ENCODE data around the gene GNPTAB. TPM values are rescaled to one million over a fixed set of nuclear protein-coding genes. Genes with fewer than 3 reads are reported as not detected.

Gene GNPTAB
- total RNA-seq, 2 experiments from 2014 or later: 38.9 to 66.5 TPM

DNA sequence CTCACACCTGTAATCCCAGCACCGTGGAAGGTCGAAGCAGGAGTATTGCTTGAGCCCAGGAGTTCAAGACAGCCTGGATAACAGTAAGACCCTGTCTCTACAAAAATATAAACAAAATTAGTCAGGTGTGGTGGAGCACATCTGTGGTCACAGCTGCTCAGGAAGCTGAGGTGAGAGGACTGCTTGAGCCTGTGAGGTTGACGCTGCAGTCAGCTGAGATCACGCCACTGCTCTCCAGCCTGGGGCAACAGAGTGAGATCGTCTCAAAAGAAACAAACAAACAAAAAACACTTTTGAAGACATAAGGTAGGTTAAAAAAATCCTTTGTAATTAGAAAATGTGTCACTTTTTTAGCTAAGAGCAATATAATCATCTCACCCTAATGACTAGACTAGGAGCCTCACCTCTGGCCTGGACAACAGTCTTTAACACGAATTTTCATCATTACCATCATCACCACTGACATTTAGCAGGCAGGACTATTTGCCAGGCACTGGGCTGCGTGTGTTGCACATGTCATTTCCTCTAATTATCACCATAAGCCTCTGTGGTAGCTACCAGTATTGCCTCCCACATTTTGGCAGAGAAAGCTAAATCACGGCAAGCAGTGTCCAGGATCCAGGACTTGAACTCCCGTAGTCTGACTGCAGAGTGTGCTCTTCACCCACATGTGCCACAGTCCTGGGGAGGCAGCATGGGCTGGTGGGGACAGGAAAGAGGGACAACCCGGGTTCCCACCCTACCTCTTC, 86.9 kb downstream of the GNPTAB start:
- H4K20me1 ChIP-seq (ENCODE audit: insufficient read depth, low read length): no peaks in the 10 kb centered on the region
- H3K4me3 ChIP-seq (ENCODE audit: low read depth, low read length, poor library complexity, severe bottlenecking): peak overlapping the region; percentile 47
- peak; percentile 93 for DNase-seq (ENCODE audit: low spot score)
- BruUV-seq (replicated peaks): TSS peak; percentile 71
- CTCF ChIA-PET (ENCODE audit: unreplicated experiment): interaction anchor here (0.6 to 1.5 kb wide), 5 partner anchors 14 to 84 kb away, joined by 3 to 11 read pairs (median 3); no protein-coding TSS in a partner anchor
- peak overlapping the region; percentile 67 for H3K4me2 ChIP-seq (ENCODE audit: low read length)
- H3K27ac ChIP-seq (ENCODE audit: low read depth, low read length, poor library complexity, severe bottlenecking): peak overlapping the region; percentile 95
- intact Hi-C loops (cut with micrococcal nuclease; ENCODE audit: unreplicated experiment): loop anchor here (1.0 to 10.0 kb wide), 7 partner anchors 28 to 252 kb away; no protein-coding TSS in a partner anchor
- peaks cover 58% of the 10 kb centered on the region for H3K36me3 ChIP-seq (ENCODE audit: insufficient read depth, low read length)
- H3K79me2 ChIP-seq (ENCODE audit: insufficient read depth, low read depth, low read length): no peaks in the 10 kb centered on the region
- peaks cover 66% of the 10 kb centered on the region for H3K4me1 ChIP-seq (ENCODE audit: insufficient read depth, low read length, poor library complexity, severe bottlenecking)
- no peaks in the 10 kb centered on the region for H3K9me3 ChIP-seq (ENCODE audit: low read length)
- peak overlapping the region; percentile 13; the same call in 1 of the 2 replicates for H2AFZ ChIP-seq (ENCODE audit: low read length)
- POLR2A ChIA-PET: interaction anchor here (0.5 to 2.6 kb wide), 15 partner anchors 9 to 337 kb away, joined by 3 to 13 read pairs (median 4); no protein-coding TSS in a partner anchor
- TF ChIP-seq EZH2phosphoT487 (IDR thresholded peaks at IDR 0.05; ENCODE audit: borderline replicate concordance, low read depth, low read length): no peak
- TF ChIP-seq, protein P1, sequence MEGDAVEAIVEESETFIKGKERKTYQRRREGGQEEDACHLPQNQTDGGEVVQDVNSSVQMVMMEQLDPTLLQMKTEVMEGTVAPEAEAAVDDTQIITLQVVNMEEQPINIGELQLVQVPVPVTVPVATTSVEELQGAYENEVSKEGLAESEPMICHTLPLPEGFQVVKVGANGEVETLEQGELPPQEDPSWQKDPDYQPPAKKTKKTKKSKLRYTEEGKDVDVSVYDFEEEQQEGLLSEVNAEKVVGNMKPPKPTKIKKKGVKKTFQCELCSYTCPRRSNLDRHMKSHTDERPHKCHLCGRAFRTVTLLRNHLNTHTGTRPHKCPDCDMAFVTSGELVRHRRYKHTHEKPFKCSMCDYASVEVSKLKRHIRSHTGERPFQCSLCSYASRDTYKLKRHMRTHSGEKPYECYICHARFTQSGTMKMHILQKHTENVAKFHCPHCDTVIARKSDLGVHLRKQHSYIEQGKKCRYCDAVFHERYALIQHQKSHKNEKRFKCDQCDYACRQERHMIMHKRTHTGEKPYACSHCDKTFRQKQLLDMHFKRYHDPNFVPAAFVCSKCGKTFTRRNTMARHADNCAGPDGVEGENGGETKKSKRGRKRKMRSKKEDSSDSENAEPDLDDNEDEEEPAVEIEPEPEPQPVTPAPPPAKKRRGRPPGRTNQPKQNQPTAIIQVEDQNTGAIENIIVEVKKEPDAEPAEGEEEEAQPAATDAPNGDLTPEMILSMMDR (conservative IDR thresholded peaks at IDR 0.05; ENCODE audit: low read length): peak; percentile 79
- H3K9me2 ChIP-seq (ENCODE audit: insufficient read depth, low read length): no peaks in the 10 kb centered on the region

DNA sequence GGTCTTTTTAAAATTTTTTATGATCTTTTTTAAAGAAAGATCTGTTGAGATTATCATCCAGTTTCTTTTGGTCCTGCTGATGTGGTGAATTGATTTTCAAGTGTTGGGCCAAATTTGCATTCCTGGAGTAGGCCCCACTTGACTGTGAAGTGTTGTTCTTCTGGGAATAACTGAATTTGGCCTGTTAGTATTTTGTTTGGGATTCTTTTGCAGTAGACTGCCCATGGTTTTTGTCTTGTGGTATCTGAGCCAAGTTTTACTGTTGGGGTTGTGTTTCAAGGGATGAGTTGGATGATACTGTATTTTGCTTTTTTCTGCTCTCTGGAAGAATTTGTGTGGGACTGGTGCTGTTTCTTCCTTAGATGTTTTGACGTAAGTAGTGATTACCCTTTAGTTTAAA, 87.5 kb downstream of the GNPTAB start:
- Histone ChIP-seq H3K4me2 (ENCODE audit: low read length) (peak overlapping the region; percentile 67), H3K27ac (ENCODE audit: low read depth, low read length, poor library complexity, severe bottlenecking) (peak overlapping the region; percentile 95), H3K9me2 (ENCODE audit: insufficient read depth, low read length) (no peaks in the 10 kb centered on the region), H3K36me3 (ENCODE audit: insufficient read depth, low read length) (peaks cover 51% of the 10 kb centered on the region), H3K4me1 (ENCODE audit: insufficient read depth, low read length, poor library complexity, severe bottlenecking) (peaks cover 66% of the 10 kb centered on the region), H3K9me3 (ENCODE audit: low read length) (no peaks in the 10 kb centered on the region), H3K79me2 (ENCODE audit: insufficient read depth, low read depth, low read length) (no peaks in the 10 kb centered on the region), H3K4me3 (ENCODE audit: low read depth, low read length, poor library complexity, severe bottlenecking) (peak overlapping the region; percentile 47), H2AFZ (ENCODE audit: low read length) (no peak overlapping the region; the same call in 1 of the 2 replicates), H4K20me1 (ENCODE audit: insufficient read depth, low read length) (no peaks in the 10 kb centered on the region)
- ChIA-PET CTCF (ENCODE audit: unreplicated experiment) (no interaction called here), POLR2A (interaction anchor here (0.5 to 2.6 kb wide), 9 partner anchors 13 to 100 kb away, joined by 3 to 13 read pairs (median 5); no protein-coding TSS in a partner anchor)
- intact Hi-C loops (cut with micrococcal nuclease; ENCODE audit: unreplicated experiment): loop anchor here (1.0 to 10.0 kb wide), 5 partner anchors 45 to 251 kb away; no protein-coding TSS in a partner anchor
- peak; percentile 12 for DNase-seq (ENCODE audit: low spot score)
- TF ChIP-seq, protein P1 (conservative IDR thresholded peaks at IDR 0.05; ENCODE audit: low read length): no peak
- no peak for TF ChIP-seq EZH2phosphoT487 (IDR thresholded peaks at IDR 0.05; ENCODE audit: borderline replicate concordance, low read depth, low read length)
- TSS peak; percentile 46 for BruUV-seq (replicated peaks)
